C4-2B (cell line): Measurements from ENCODE around the gene OPCML.

Source experiments
- H3K27ac ChIP-seq: fragments of 450-650 bp; 2 replicates; pipeline ENCODE4 v1.5.1; 2017
- ZFX ChIP-seq: fragments of 450-650 bp; IDR thresholded peaks from 2 replicates; pipeline ENCODE4 v1.6.1; 2017
- TF ChIP-seq, protein P1 (sequence below): fragments of 450-650 bp; conservative IDR thresholded peaks from 2 replicates; pipeline ENCODE4 v1.5.1; 2017; ENCODE audit warnings: mild to moderate bottlenecking

Gene OPCML

DNA sequence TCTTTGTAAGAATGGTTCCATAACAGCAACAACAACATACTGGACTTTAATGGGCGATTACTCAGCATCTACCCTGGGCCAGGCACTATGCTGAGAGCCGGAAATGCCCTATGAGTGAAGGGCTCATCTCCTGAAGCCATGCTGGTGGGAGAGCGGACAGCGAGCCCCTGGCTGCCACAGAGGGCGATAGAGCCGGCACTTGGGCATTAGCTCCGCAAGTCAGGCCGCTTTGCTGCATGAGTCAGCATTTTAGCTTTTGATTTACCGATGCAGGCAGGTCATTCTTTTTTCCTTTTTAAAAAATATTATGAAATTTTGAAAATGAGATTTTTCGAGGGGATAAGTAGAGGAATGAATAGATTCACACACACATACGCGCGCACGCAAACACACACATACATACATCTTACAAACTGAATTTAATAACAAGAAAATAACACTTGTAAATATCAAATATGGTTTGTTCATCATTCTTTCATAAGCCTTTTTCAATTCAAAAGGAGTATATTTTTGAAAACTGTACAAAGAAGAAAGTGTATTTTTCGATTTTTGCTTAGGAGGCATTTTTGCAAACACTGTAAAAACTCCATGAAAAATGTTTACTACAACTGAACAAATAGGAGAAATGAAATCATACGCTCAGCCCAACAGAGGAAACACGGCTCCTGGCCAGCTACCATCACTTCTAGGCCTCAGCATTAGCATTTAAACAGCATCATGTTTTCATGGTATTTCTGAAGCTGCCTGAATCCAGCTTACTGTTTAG is 667.3 kb downstream of the OPCML start:
- H3K27ac ChIP-seq = no peak overlapping the region
- TF ChIP-seq ZFX = no peak
- TF ChIP-seq, protein P1, sequence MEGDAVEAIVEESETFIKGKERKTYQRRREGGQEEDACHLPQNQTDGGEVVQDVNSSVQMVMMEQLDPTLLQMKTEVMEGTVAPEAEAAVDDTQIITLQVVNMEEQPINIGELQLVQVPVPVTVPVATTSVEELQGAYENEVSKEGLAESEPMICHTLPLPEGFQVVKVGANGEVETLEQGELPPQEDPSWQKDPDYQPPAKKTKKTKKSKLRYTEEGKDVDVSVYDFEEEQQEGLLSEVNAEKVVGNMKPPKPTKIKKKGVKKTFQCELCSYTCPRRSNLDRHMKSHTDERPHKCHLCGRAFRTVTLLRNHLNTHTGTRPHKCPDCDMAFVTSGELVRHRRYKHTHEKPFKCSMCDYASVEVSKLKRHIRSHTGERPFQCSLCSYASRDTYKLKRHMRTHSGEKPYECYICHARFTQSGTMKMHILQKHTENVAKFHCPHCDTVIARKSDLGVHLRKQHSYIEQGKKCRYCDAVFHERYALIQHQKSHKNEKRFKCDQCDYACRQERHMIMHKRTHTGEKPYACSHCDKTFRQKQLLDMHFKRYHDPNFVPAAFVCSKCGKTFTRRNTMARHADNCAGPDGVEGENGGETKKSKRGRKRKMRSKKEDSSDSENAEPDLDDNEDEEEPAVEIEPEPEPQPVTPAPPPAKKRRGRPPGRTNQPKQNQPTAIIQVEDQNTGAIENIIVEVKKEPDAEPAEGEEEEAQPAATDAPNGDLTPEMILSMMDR = no peak

DNA sequence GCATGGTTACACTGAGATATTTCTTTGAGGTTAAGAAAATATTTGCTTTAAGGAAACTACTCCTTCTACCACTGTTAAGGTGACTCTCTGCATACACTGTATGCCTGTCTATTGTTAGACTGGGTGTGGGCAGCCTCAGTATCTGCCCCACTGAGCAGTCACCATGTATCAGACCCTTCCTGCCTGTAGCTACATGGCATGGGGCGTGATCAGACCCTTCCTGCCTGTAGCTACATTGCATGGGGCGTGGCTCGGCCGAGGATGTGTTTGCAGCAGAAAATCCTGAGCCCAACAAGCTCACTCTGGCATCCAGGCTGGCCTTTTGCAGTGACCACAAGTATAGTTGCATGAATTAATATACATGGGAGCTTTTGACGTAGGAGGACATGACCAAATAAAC is 669.4 kb downstream of the OPCML start:
- H3K27ac ChIP-seq = no peak overlapping the region
- TF ChIP-seq, protein P1 = no peak
- TF ChIP-seq ZFX = no peak

DNA sequence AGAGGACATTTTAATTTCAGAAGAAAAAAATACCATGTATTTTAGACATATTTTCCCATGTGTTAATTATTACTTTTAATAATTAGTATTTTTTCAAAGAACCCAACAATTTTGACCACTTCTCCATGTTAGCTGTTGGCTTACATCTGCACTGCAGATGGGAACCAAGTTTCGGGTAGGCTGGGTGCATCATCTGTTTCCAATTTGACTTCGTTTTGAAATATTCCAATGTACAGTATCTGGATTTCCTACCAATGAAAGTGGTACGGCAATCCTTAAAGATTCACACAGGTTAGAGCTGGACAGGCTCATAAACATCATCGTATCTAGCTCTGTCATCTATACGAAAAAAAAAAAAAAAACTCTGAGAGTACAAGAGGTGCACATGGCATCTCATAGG is 670.2 kb downstream of the OPCML start:
- no peak for TF ChIP-seq ZFX
- TF ChIP-seq, protein P1 = no peak
- H3K27ac ChIP-seq = no peak overlapping the region

GRCh38 chr11:132859306-132859705 is 673.0 kb downstream of the OPCML start:
- H3K27ac ChIP-seq = no peak overlapping the region
- TF ChIP-seq, protein P1 = no peak
- TF ChIP-seq ZFX = no peak

- TF ChIP-seq, protein P1 = no peak
- no peak for TF ChIP-seq ZFX
- no peak overlapping the region for H3K27ac ChIP-seq
These were observed 674.1 kb downstream of the OPCML start for GRCh38 chr11:132858223-132858622.

DNA sequence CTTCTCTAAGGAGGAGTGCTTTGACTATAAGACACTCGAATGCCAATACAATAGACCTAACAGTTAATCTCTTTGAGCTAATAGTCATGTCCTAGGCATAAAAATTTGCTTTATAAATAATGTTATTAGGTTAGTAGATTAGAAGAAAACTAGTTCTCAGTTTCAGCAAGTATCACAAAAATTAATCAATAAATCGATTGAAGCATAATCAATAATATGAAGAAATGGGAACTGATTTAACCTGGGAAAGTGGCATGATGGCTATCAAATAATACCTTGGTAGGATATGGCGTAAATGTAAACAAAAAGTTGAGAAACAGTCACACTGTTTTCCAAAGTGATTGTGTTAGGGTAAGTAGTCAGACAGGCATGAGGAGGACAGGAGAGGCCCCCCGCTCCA is 676.3 kb downstream of the OPCML start:
- TF ChIP-seq, protein P1 = no peak
- no peak for TF ChIP-seq ZFX
- H3K27ac ChIP-seq = no peak overlapping the region

DNA sequence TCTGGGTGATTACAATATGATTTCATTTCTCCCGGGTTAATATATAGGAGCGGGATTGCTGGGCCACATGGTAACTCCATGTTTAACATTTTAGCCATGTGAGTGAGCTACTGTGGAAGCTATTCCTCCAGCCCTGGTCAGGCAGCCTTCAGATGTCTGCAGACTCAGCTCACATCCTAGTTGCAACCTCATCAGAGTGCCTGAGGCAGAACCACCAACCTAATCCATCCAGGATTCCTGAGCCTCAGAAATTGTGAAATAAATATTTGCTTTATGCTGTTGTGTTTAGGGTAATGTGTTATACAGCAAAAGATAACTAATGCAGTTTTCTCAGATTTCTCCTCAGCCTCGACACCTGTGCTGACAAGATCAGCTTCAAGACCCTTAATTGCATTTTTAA is 676.8 kb downstream of the OPCML start:
- TF ChIP-seq ZFX = no peak
- TF ChIP-seq, protein P1 = no peak
- no peak overlapping the region for H3K27ac ChIP-seq
